Measurements from ENCODE around the gene HAL. TPM values are rescaled to one million over a fixed set of nuclear protein-coding genes. Genes with fewer than 3 reads are reported as not detected.

HAL gene
- total and polyA plus RNA-seq, 2 of the 13 experiments (the other 11 are each of a cell fraction or from before 2014, with no cell fraction given), result 0.89 to 37.8 TPM

- peak; percentile 64; the same call in 1 of the 2 replicates for TF ChIP-seq SNAPC5 (CRISPR knock-in tag; IDR thresholded peaks at IDR 0.05; ENCODE audit: borderline replicate concordance)
- no peak for TF ChIP-seq MTERF4 (CRISPR knock-in tag; IDR thresholded peaks at IDR 0.05)
- TF ChIP-seq NR2F2 (IDR thresholded peaks at IDR 0.05; ENCODE audit: borderline replicate concordance, low read depth), result peak; percentile 96
- no peak for TF ChIP-seq ZNF549 (CRISPR knock-in tag; IDR thresholded peaks at IDR 0.05)
- 0 out of 2 replicates have a peak, but pooled peaks have one; percentile 58 for TF ChIP-seq IRX3 (CRISPR knock-in tag; IDR thresholded peaks at IDR 0.05; ENCODE audit: borderline replicate concordance, low read depth)
- peak; percentile 95 for TF ChIP-seq MEF2D (CRISPR knock-in tag; IDR thresholded peaks at IDR 0.05)
- peak; percentile 75 for TF ChIP-seq ZSCAN31 (CRISPR knock-in tag; IDR thresholded peaks at IDR 0.05; ENCODE audit: low read depth)
- TF ChIP-seq TBP (CRISPR knock-in tag; IDR thresholded peaks at IDR 0.05), result no peak
- peak; percentile 85 to 89 for TF ChIP-seq NR2F1 (CRISPR knock-in tag; IDR thresholded peaks at IDR 0.05)
- no peak; the same call in 1 of the 2 replicates for TF ChIP-seq ETV6 (CRISPR knock-in tag; conservative IDR thresholded peaks at IDR 0.05)
- TF ChIP-seq ZBTB20 (CRISPR knock-in tag; IDR thresholded peaks at IDR 0.05; ENCODE audit: borderline replicate concordance, low read depth), result peak; percentile 89; the same call in 1 of the 2 replicates
- peak; percentile 94; the same call in 1 of the 2 replicates for TF ChIP-seq ZBTB3 (CRISPR knock-in tag; IDR thresholded peaks at IDR 0.05; ENCODE audit: borderline replicate concordance, low read depth)
- no peak for TF ChIP-seq ZSCAN20 (CRISPR knock-in tag; IDR thresholded peaks at IDR 0.05; ENCODE audit: borderline replicate concordance)
- TF ChIP-seq ZNF3 (CRISPR knock-in tag; IDR thresholded peaks at IDR 0.05), result peak; percentile 66; the same call in 1 of the 2 replicates
- 0 out of 2 replicates have a peak, but pooled peaks have one; percentile 29 for TF ChIP-seq ZNF83 (CRISPR knock-in tag; IDR thresholded peaks at IDR 0.05; ENCODE audit: borderline replicate concordance)
- TF ChIP-seq SAP130 (CRISPR knock-in tag; IDR thresholded peaks at IDR 0.05; ENCODE audit: low read depth), result peak; percentile 95
- TF ChIP-seq MBNL3 (CRISPR knock-in tag; conservative IDR thresholded peaks at IDR 0.05), result no peak
- peak; percentile 81; the same call in 1 of the 2 replicates for TF ChIP-seq RXRA (CRISPR knock-in tag; IDR thresholded peaks at IDR 0.05)
- peak; percentile 40; the same call in 1 of the 2 replicates for TF ChIP-seq HIVEP1 (CRISPR knock-in tag; IDR thresholded peaks at IDR 0.05)
- peak; percentile 94 for TF ChIP-seq RXRB (CRISPR knock-in tag; IDR thresholded peaks at IDR 0.05; ENCODE audit: borderline replicate concordance)
- TF ChIP-seq YEATS2 (CRISPR knock-in tag; IDR thresholded peaks at IDR 0.05; ENCODE audit: borderline replicate concordance), result peak; percentile 47; the same call in 1 of the 2 replicates
- TF ChIP-seq ZNF33A (CRISPR knock-in tag; IDR thresholded peaks at IDR 0.05; ENCODE audit: borderline replicate concordance), result peak; percentile 89; the same call in 1 of the 2 replicates
- TF ChIP-seq NCOR1 (IDR thresholded peaks at IDR 0.05; ENCODE audit: borderline replicate concordance, low read length), result peak; percentile 93
- TF ChIP-seq MED8 (CRISPR knock-in tag; IDR thresholded peaks at IDR 0.05; ENCODE audit: insufficient replicate concordance), result peak; percentile 91
- TF ChIP-seq SP1 (IDR thresholded peaks at IDR 0.05), result no peak
- TF ChIP-seq SP1 (CRISPR knock-in tag; IDR thresholded peaks at IDR 0.05), result peak; percentile 27; the same call in 1 of the 2 replicates
- no peak for TF ChIP-seq ZXDC (CRISPR knock-in tag; IDR thresholded peaks at IDR 0.05)
These were observed at the start of gene HAL (continued) for GRCh38 chr12:95996034-95996658.
